Thyroid gland (tissue), 4 donors: ENCODE measurements around the gene SNAPIN. TPM values are rescaled to one million over a fixed set of nuclear protein-coding genes. Genes with fewer than 3 reads are reported as not detected.

ENCODE experiments used
- DNase-seq, 2 donors: peaks; one replicate each; pipeline ENCODE4 v3.0.0-alpha.2; 2019
- H3K27ac ChIP-seq, 3 donors: fragments of 200-600 bp; sonication (generic); 1 replicate in 2 of 3; 2 replicates in 1 of 3; pipeline ENCODE4 v1.5.1; 2016 to 2019; ENCODE audit warnings: mild to moderate bottlenecking in 1 of 3, moderate library complexity in 1 of 3
- H3K27me3 ChIP-seq: fragments of 200-600 bp; sonication (generic); one replicate; pipeline ENCODE4 v1.5.1; 2019
- H3K36me3 ChIP-seq, 2 donors: fragments of 200-600 bp; sonication (generic); one replicate each; pipeline ENCODE4 v1.5.1; 2016 to 2019
- H3K4me1 ChIP-seq, 2 donors: fragments of 200-600 bp; sonication (generic); one replicate each; pipeline ENCODE4 v1.5.1; 2017 to 2019
- H3K4me3 ChIP-seq, 3 donors: fragments of 200-600 bp; sonication (generic); replicated peaks in 1 of 3; 1 replicate in 2 of 3; 2 replicates in 1 of 3; pipeline ENCODE4 v1.5.1; 2016; ENCODE audit warnings: mild to moderate bottlenecking in 1 of 3
- H3K9me3 ChIP-seq: fragments of 200-600 bp; sonication (generic); one replicate; pipeline ENCODE4 v1.5.1; 2017
- CTCF ChIP-seq, 6 experiments: fragments of 200-600 bp in 3 of 6; fragments of 450-650 bp in 3 of 6; sonication (generic) in 3 of 6; IDR thresholded peaks; one replicate each; pipeline ENCODE4 v1.5.1; 2016 to 2019; ENCODE audit warnings: antibody characterized with exemption in 6 of 6, mild to moderate bottlenecking in 2 of 6, inconsistent platforms in 1 of 6, moderate library complexity in 1 of 6
- POLR2A ChIP-seq, 2 donors: fragments of 450-650 bp; IDR thresholded peaks; one replicate each; pipeline ENCODE4 v1.6.1; 2017; ENCODE audit warnings: antibody characterized with exemption in 2 of 2, mild to moderate bottlenecking in 2 of 2, moderate library complexity in 1 of 2
- WGBS, 2 donors: methylation state at CpG; one replicate each; pipeline ENCODE4 v1.1.5; 2017; 5-methylcytosine and 5-hydroxymethylcytosine counted together
- intact Hi-C: fragments of 100-400 bp; cut with DNase I; formaldehyde crosslinking; loops from one replicate; pipeline ENCODE4 v1.15.1; 2023
- total RNA-seq, 4 donors: library from RNA; depleted of rRNA; stranded (reverse); fragments of >200 nt; gene quantifications; one replicate each; pipeline ENCODE4 v1.2.3, GENCODE V29; 2016

The SNAPIN gene
- total RNA-seq, 4 donors from 2014 or later: 52.0 to 71.9 (median 63.9) TPM

GRCh38 chr1:153613406-153613805, 45.1 kb upstream of the SNAPIN start:
- Histone ChIP-seq H3K36me3 (no peaks in the 10 kb centered on the region), H3K4me3 (no peak overlapping the region), H3K4me1 (peaks cover 78 to 89% of the 10 kb centered on the region in 2 donors), H3K27me3 (no peaks in the 10 kb centered on the region), H3K27ac (peak overlapping the region; percentile 89 to 93 (median 91)), H3K9me3 (no peaks in the 10 kb centered on the region)
- WGBS, 2 donors: 75 to 91% methylated on average over 4 to 5 of the region's 5 CpGs
- intact Hi-C loops: loop anchor here (5.0 kb wide), 1 partner anchor 36 kb away; no protein-coding TSS in a partner anchor
- no peak for DNase-seq
- no peak for TF ChIP-seq CTCF (IDR thresholded peaks at IDR 0.05)
- no peak for TF ChIP-seq POLR2A (IDR thresholded peaks at IDR 0.05)

GRCh38 chr1:153614189-153614900, 44.2 kb upstream of the SNAPIN start:
- Histone ChIP-seq H3K9me3 (no peaks in the 10 kb centered on the region), H3K27ac (peak overlapping the region; percentile 29 to 89 (median 77)), H3K4me1 (peaks cover 69 to 80% of the 10 kb centered on the region in 2 donors), H3K36me3 (peaks cover 0 to under 1% of the 10 kb centered on the region in 2 donors), H3K4me3 (no peak overlapping the region), H3K27me3 (no peaks in the 10 kb centered on the region)
- no peak for DNase-seq
- WGBS, 2 donors: 64 to 69% methylated on average over 2 of the region's 2 CpGs
- intact Hi-C loops: loop anchor here (5.0 kb wide), 1 partner anchor 37 kb away; no protein-coding TSS in a partner anchor
- no peak for TF ChIP-seq CTCF (IDR thresholded peaks at IDR 0.05)
- no peak for TF ChIP-seq POLR2A (IDR thresholded peaks at IDR 0.05)

GRCh38 chr1:153614906-153615305, 43.6 kb upstream of the SNAPIN start:
- Histone ChIP-seq H3K36me3 (peaks cover 0 to 6% of the 10 kb centered on the region in 2 donors), H3K9me3 (no peaks in the 10 kb centered on the region), H3K4me1 (peaks cover 63 to 74% of the 10 kb centered on the region in 2 donors), H3K27ac (peak overlapping the region; percentile 75 to 89 (median 77)), H3K4me3 (no peak overlapping the region), H3K27me3 (no peaks in the 10 kb centered on the region)
- WGBS, 2 donors: 84 to 100% methylated on average over 2 to 7 of the region's 7 CpGs
- intact Hi-C loops: loop anchor here (5.0 kb wide), 1 partner anchor 38 kb away; no protein-coding TSS in a partner anchor
- no peak for TF ChIP-seq CTCF (IDR thresholded peaks at IDR 0.05)
- no peak for TF ChIP-seq POLR2A (IDR thresholded peaks at IDR 0.05)
- DNase-seq: no peak

GRCh38 chr1:153615406-153615805, 43.1 kb upstream of the SNAPIN start:
- Histone ChIP-seq H3K4me3 (peak overlapping the region in 1 of 3 donors; percentile 19), H3K36me3 (peaks cover 0 to 8% of the 10 kb centered on the region in 2 donors), H3K27me3 (no peaks in the 10 kb centered on the region), H3K4me1 (peaks cover 58 to 69% of the 10 kb centered on the region in 2 donors), H3K27ac (peak overlapping the region; percentile 75 to 89 (median 77)), H3K9me3 (no peaks in the 10 kb centered on the region)
- 60 to 67% methylated on average over 1 of the region's 2 CpGs for WGBS, 2 donors
- TF ChIP-seq POLR2A (IDR thresholded peaks at IDR 0.05) (no peak), CTCF (IDR thresholded peaks at IDR 0.05) (no peak)
- no peak for DNase-seq
- intact Hi-C loops: no loop called here
